Measurements from ENCODE around the gene NCMAP.
"Not testable (repeated sequence)": the region's sequence is repeated elsewhere in the genome, so short reads cannot be mapped to it uniquely, and the experiment has no call there.

Gene NCMAP

DNA sequence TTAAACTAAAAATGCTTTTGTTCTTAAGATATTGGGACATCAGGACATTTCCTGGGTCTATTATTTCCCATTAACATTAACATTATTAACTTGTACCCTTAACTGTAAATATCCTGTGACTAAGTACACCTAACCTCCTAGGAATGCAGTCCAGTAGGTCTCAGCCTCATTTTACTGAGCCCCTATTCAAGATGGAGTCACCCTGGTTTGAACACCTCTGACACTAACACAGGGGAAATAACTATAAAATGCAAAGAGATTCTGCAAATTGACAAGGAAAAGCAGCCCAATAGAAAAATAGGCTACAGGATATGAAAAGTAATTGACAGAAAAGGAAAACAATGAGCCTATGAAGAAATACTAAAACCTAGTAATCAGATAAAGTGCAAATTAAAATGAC is 11.6 kb upstream of the NCMAP start:
- DNase-seq, result no peak

DNA sequence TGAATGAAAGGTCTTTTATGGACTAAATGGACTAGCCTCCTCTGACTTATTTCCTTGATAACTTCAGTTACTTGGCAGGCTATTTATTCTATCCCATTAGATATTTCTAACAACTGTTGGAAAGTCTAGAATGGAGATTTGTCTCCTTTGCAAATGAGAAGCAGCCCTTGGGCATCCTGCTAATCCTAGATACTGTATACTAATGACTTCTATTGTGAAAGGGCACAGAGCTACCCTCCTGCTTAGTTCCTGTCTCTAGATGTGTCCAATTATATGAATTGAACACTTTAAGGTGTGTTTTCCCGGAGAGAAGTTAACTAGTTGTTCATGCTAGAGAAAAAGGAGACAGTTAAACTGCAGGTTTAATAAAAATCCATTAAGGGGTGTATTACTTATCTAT is 10.2 kb upstream of the NCMAP start:
- DNase-seq, result no peak

GRCh38 chr1:24547195-24547594 is 8.7 kb upstream of the NCMAP start:
- DNase-seq, result no peak

DNA sequence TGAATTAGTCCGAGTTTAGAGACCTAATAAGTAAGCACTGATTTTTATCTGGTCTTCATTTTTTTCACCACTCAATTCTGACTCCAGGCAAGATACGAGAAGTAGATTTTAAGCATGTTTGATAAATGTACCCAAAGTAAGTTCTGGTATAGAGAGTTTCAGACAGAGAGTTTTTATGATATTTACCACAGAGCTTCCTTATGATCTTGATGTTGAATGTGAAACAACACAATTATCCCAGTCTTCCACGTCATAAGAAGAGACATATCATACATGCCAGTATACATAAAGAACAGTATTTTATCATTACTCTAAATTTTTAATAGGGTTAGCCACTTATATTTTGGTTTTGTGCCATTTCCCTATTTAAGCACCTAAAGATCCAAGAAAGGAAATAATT is 7.8 kb upstream of the NCMAP start:
- no peak for DNase-seq

GRCh38 chr1:24549210-24549609 is 6.7 kb upstream of the NCMAP start:
- not testable (repeated sequence) for DNase-seq

DNA sequence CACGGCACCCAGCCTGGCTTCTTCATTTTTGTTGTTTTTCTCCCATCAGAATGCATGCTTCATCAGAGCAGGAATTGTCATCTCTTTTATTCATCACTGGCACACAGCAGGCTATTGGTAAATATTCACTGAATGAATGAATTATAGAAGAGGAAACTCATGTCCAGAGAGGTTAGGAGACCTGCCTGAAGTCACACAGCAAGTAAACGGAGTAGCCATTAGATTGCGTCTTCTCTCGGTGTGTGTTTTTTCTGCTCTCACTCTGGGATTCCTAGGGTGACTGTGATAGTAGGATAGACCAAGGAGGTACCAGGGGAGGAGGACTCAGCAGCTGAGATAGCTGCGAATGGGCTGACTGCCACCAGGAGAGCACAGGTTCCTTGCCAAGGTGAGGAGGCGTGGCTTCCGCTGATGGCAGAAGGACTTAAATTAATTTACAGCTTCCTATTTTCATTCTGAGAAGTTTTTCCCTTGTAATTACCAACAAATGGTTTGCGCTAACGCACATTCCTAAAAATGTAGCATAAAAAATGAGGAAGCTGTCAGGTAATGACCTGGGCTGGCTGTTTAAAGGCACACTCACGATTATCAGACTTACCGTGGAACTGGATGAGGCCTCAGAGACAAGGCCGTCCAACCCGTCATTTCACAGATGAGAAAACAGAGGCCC is 4.5 kb upstream of the NCMAP start:
- DNase-seq, result no peak

DNA sequence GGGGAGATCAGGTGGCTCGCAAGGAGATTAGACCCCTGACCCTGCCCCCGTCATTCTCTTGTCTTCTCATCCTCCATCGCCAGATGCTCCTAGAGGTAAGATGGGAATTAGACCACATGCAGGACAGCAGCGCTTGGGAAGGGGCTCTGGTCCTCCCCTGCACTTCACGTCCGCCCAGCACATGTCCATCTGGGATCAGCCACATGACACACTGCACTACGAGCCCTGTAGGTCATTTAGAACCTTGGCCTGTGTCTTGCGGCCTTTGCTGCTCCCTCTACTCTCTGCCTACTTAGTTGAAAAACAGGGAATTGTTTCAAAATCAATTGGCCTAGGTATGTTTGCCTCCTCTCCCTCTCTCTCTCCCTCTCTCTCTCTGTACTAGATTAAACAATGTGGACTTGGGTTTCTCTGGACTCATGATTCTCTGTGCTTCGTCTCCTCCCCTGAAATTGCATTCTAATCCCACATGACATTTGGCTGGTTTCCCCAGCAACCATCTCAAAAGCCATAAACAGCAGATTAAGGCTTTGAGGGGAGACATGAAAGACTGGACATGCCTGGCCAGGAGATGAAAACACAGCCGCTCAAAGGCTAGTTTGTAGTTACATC is 3.8 kb upstream of the NCMAP start:
- DNase-seq, result peak; percentile 88

GRCh38 chr1:24553931-24554330 is 2.0 kb upstream of the NCMAP start:
- no peak for DNase-seq

DNA sequence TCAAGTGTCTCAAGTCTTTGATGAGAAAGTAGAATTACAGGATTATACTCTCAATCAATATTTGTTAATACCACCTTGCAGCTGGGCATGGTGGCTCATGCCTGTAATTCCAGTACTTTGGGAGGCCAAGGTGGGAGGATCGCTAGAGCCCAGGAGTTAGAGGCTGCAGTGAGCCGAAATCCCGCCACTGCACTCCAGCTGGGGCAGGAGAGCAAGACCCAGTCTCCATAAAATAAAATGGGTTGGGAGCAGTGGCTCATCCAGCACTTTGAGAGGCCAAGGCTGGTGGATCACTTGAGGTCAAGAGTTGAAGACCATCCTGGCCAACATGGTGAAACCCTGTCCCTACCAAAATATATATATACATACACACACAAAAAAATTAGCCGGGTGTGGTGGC is 1.2 kb upstream of the NCMAP start:
- no peak for DNase-seq

- no peak for DNase-seq
These were observed 518 bp downstream of the NCMAP start for GRCh38 chr1:24556414-24556795.

DNA sequence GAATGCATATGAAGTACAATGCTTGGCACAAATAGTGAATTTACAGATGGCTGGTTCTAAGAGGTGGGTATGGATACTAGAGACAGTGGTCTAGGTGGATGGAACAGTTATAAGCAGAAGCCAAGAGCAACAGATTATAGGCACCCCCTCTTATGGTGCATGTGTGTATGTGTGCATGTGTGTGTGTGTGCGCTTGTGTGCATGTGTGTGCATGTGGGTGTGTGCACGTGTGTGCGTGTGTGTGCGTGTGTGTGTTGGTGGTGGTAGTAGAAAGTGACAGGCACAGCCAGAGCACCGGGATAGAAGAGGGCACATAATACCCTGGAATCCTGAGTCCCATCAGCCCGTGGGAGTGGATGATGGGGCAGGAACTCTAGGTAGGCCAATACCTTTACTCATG is 1.3 kb downstream of the NCMAP start:
- DNase-seq, result no peak

GRCh38 chr1:24557711-24558131 is 1.8 kb downstream of the NCMAP start:
- no peak for DNase-seq

DNA sequence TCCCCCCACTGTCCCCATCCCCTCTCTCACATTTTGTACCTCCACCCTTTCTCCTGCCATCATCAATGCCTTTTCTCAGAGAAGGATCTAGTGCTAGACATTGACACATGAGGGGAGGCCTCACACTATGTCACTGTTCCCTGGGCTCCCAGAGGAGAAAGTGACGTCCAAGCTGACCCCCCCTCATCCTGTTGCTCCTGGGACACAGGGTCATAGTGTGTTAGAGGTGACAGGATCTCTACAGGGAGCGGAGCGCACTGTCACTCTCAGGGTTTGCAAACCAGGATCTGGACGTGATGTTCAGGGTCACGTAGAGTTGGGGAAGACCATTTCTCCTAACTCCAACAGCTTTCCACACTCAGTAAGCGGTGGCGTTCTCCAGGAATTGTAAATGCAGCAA is 2.6 kb downstream of the NCMAP start:
- no peak for DNase-seq

DNA sequence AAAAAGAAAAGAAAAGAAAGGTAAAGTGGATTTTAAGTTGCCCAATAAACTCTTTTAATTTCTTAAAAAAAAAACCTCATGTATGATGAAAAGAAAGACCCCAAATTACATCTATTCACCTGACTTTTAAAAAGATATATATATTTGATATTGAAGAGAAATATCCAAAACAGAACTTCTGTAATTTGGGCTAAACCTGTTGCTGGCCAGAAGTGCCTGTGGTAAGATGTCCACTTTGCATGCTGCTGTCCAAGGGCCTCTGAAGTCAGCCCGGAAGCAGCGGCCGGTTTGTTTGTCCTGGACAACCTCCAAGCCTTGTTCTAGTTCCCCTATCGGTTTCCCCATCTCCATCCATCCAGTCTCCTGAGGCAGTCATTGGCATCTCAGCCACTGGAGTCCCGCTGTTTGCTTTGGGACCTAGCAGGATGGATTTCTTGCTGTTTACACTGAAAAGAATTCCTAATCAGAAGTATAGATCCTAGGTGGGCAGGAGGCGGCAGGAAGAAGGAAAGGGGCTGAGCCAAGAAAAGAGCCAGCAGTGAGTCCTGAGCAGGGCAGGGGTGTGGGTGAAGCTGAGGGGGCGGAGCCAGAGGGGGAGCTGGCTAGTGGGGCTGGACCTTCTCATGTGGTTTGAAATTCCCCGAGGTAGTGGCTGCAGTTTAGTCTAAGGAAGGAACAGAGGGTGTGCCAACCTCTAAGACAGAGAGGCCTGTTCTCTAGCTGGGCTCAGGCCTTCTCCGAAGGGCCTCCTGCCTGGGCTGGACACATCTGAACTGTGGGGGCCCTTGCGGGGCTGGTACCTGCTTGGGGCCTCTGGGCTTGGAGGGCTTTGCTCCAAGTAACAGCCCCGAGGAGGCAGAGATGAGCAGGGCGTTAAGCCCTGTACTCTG is 3.3 kb downstream of the NCMAP start:
- no peak for DNase-seq

- DNase-seq, result no peak
These were observed 4.5 kb downstream of the NCMAP start for GRCh38 chr1:24560361-24560760.

- DNase-seq, result no peak
These were observed 6.7 kb downstream of the NCMAP start for GRCh38 chr1:24562625-24563024.

- no peak for DNase-seq
These were observed 8.8 kb downstream of the NCMAP start for GRCh38 chr1:24564695-24565094.

DNA sequence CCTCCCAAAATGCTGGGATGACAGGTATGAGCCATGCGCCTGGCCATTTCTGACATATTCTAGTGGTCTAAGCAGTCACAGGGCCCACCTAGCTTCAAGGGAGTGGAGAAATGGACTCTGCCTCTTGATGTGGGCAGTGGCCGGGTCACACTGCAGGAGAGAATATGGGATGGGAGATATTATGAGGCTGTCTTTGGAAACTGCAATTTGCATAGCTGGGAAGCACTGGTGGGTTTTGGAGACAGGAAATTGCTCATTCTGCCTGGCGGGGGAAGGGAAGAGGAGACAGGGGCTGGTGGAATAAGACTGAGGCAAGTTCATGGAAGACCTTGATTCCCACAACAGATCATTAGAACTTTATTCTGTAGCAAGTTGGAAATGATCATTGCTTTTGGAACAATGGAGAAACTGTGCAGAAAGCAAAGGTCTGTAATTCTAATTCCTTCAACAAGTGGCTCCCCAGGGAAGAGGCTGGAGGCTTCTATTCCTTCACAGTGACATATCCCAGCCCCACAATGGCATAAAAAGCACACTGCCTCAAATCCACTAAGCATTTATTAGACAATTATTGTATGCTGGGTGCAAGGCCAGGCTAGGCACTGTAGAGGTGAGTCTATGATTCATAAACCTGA is 10.5 kb downstream of the NCMAP start:
- no peak for DNase-seq

- DNase-seq, result peak; percentile 29
These were observed 12.0 kb downstream of the NCMAP start for GRCh38 chr1:24567792-24568388.

DNA sequence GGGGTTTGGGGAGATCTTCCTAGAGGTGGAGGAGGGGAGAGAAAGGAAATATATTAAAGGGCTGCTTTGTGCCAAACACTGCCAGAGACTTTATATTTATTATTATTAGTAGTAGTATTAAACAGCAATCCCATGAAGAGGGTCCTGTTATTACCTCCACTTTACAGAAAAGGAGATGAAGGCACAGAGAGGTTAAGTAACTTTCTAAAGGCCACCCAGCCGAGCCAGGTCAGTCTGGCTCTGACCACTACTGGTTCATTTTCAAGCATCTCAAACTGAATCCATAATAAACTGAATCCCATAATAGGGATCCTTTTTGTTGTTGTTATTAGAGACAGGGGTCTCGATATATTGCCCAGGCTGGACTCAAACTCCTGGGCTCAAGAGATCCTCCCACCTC is 12.6 kb downstream of the NCMAP start:
- no peak for DNase-seq

- DNase-seq, result no peak
These were observed 14.6 kb downstream of the NCMAP start for GRCh38 chr1:24570265-24571125.

- no peak for DNase-seq
These were observed 16.4 kb downstream of the NCMAP start for GRCh38 chr1:24572301-24572700.

Data from eye (tissue), 1 donor.